AG04450 (cell line): Measurements from ENCODE around the gene SETD5. TPM values are rescaled to one million over a fixed set of nuclear protein-coding genes. Genes with fewer than 3 reads are reported as not detected.

Source experiments
- CTCF ChIA-PET: fragments of 300-600, 350-600 bp; formaldehyde crosslinking; extraction: SDS; loops from one replicate; lab custom pipeline; 2022; ENCODE audit warnings: antibody characterized with exemption, inconsistent platforms; lab: Charles Lee
- POLR2A ChIA-PET: fragments of 350-600 bp; formaldehyde crosslinking; extraction: SDS; loops from one replicate; lab custom pipeline; 2021; ENCODE audit warnings: antibody characterized with exemption, inconsistent platforms; lab: Yijun Ruan, JAX
- DNase-seq: peaks from one replicate; pipeline ENCODE4 v3.0.0-alpha.2; 2011; ENCODE audit warnings: low read depth, low spot score
- H3K27ac ChIP-seq: one replicate; pipeline ENCODE4 v1.5.1; 2012; ENCODE audit warnings: low read depth, low read length, control low read depth
- H3K27me3 ChIP-seq: one replicate; pipeline ENCODE4 v1.6.0; 2012; ENCODE audit warnings: low read length; ENCODE audit not compliant: control insufficient read depth, insufficient read depth
- H3K4me3 ChIP-seq: 2 replicates; pipeline ENCODE4 v1.5.1; 2011; ENCODE audit warnings: mild to moderate bottlenecking, low read depth, low read length, control low read depth
- H3K9me3 ChIP-seq: 2 replicates; pipeline ENCODE4 v1.5.1; 2012; ENCODE audit warnings: low read length; ENCODE audit not compliant: control insufficient read depth, insufficient read depth
- polyA plus RNA-seq: library from polyadenylated mRNA; depleted of rRNA; stranded (reverse); fragments of >200 nt; gene quantifications from 2 replicates; pipeline ENCODE4 v1.2.3, GENCODE V29; 2011
- TF ChIP-seq, protein P1 (sequence below): IDR thresholded peaks from 2 replicates; pipeline ENCODE4 v1.5.1; 2011; ENCODE audit warnings: low read depth, low read length, control low read depth, inconsistent platforms

The SETD5 gene
- polyA plus RNA-seq, 1 experiment = 75.0 TPM

DNA sequence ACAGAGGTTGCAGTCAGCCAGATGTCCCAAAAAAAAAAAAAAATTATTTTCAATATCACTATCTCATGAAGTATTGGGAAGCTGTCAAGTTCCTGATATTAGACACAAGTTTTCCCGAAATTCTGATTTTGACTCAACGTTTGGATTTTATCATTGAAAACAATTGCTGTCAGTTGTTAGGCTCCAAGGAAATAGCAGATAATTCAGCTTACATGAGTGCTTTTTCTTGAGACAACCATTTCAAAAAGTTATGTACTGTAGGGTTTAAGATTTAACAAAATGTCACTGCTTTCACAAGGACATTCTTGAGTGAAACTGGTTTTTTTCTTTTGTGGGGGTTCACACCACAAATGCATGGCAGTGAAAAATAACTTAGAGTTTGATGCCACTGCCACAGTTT is 9.3 kb upstream of the SETD5 start:
- Histone ChIP-seq H3K9me3 (no peaks in the 10 kb centered on the region), H3K27me3 (no peaks in the 10 kb centered on the region), H3K4me3 (no peak overlapping the region), H3K27ac (no peak overlapping the region)
- TF ChIP-seq, protein P1, sequence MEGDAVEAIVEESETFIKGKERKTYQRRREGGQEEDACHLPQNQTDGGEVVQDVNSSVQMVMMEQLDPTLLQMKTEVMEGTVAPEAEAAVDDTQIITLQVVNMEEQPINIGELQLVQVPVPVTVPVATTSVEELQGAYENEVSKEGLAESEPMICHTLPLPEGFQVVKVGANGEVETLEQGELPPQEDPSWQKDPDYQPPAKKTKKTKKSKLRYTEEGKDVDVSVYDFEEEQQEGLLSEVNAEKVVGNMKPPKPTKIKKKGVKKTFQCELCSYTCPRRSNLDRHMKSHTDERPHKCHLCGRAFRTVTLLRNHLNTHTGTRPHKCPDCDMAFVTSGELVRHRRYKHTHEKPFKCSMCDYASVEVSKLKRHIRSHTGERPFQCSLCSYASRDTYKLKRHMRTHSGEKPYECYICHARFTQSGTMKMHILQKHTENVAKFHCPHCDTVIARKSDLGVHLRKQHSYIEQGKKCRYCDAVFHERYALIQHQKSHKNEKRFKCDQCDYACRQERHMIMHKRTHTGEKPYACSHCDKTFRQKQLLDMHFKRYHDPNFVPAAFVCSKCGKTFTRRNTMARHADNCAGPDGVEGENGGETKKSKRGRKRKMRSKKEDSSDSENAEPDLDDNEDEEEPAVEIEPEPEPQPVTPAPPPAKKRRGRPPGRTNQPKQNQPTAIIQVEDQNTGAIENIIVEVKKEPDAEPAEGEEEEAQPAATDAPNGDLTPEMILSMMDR = no peak
- CTCF ChIA-PET = no interaction called here
- POLR2A ChIA-PET = interaction anchor here (0.6 to 1.2 kb wide), 3 partner anchors 9 to 63 kb away, joined by 3 read pairs; no protein-coding TSS in a partner anchor
- DNase-seq = no peak

DNA sequence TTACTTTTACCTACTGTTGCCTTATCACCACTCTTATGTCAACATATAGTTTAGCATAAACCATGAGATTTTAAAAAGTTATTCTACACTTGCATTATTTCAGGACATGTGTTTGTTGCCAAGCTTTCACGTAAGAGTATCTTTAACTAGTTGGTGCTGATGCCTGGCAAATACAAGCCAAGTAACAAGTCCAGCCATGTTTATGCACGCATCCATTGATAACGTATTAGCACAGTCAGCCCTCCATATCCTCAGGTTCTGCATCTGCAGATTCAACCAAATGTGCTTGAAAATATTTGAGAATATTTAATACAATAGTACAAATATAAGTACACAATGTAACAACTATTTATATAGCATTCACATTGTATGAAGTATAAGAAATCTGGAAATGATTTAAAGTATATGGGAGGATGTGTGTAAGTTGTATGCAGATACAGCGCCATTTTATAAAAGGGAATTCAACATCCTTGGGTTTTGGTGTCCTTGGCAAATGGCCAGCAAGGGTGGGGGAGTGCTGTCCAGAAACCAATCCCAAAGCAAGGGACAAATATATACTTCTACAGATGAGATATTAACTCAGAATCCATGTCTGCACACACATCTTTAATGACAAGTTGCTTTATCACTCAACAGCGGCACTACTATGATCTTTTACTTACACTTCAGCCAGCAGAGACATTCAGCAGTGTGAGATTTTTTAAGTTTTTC is 8.7 kb upstream of the SETD5 start:
- TF ChIP-seq, protein P1 = no peak
- no peak for DNase-seq
- Histone ChIP-seq H3K27ac (no peak overlapping the region), H3K27me3 (no peaks in the 10 kb centered on the region), H3K4me3 (no peak overlapping the region), H3K9me3 (no peaks in the 10 kb centered on the region)
- ChIA-PET POLR2A (interaction anchor here (0.7 to 1.2 kb wide), 2 partner anchors 8 to 62 kb away, joined by 3 read pairs; no protein-coding TSS in a partner anchor), CTCF (interaction anchor here (0.6 kb wide), 1 partner anchor 67 kb away, joined by 3 read pairs; no protein-coding TSS in a partner anchor)

DNA sequence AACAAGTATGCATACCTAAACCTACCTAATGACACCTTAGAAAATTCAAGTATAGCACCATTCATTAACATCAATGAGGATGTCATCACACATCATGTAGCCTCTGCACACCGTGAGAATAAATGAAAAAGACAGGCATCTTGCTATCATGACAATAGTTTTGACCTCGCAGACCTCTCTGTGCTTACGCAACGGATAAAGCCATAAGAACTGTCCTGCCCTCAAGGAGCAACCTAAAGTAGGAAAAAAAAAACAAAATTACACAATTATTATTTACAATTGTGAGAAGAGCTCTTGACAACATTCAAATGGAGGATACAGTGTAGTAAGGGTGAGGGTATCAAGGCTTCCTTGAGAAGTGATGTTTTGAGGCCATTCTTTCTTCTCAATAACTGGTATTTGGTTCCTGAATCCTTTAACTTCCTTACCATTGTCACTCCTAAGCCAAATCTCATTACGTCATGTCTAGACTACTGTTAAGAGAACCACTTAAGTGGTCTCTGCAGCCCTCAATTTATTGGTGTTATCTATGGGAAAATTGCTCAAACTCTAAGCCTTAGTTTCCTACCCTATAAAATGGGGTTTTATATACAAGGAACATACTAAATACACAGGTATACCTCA is 7.0 kb upstream of the SETD5 start:
- Histone ChIP-seq H3K27ac (no peak overlapping the region), H3K4me3 (no peak overlapping the region), H3K9me3 (no peaks in the 10 kb centered on the region), H3K27me3 (no peaks in the 10 kb centered on the region)
- CTCF ChIA-PET = no interaction called here
- POLR2A ChIA-PET = no interaction called here
- TF ChIP-seq, protein P1 = no peak
- DNase-seq = no peak

DNA sequence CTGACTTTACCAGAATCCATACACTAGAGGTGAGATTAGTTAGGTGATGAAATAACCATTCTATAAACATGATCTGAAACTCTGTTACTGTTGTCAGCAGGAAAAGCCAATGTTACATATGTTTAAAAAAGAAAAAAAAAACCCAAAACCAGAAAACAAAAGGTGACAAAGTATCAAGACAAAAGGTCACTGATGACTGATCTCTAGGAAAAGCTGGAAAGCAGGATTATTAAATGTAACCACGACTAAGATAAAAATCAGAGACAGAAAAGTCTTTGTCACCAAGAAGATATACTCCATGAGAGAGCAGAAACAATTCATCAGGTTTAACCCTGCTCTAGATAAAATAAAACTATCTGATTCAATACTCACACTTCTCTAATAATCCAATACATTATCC is 5.4 kb upstream of the SETD5 start:
- no peak for DNase-seq
- Histone ChIP-seq H3K9me3 (no peaks in the 10 kb centered on the region), H3K4me3 (no peak overlapping the region), H3K27me3 (no peaks in the 10 kb centered on the region), H3K27ac (no peak overlapping the region)
- ChIA-PET CTCF (interaction anchor here (0.6 kb wide), 1 partner anchor 172 kb away, joined by 3 read pairs; no protein-coding TSS in a partner anchor), POLR2A (no interaction called here)
- TF ChIP-seq, protein P1 = no peak
